Brain pericyte (primary cell): Measurements from ENCODE around the gene ATP6AP1.
"Not testable (repeated sequence)": the region's sequence is repeated elsewhere in the genome, so short reads cannot be mapped to it uniquely, and the experiment has no call there.

Experiments used
- DNase-seq: peaks from one replicate; pipeline ENCODE4 v3.0.0-alpha.2; 2012; ENCODE audit warnings: low read depth, low spot score

ATP6AP1 gene

DNA sequence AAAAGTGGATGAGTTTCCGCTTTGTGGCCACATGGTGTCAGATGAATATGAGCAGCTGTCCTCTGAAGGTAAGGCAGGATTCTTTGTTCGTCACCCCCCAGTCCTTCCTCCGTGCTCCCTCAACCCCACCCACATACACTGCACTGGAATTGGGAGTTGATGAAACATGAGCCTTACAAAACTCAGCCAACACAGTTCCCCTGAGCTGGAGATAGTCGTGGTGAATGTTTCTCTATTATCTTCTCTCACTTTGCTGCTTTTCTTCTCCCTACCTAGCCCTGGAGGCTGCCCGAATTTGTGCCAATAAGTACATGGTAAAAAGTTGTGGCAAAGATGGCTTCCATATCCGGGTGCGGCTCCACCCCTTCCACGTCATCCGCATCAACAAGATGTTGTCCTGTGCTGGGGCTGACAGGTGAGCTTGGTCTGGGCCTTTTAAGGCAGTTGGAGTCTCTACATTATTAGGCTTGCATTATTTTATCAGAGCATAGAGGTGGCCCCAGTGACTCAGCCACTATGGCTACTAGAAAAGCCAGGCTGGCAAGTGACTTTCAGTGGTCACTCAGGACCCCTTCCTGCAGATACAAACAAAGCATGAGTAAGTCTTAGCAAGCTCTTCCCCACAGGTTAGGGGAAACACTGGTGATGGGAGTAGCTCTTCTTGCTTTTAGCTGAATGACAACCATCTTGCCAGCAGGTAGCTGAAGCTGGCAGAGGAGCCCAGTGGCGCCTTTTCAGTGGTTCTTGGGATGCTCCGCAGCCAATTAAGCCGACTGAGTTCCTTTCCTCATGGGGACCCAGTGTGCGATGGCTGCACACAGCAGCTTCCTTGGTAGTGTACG, 28.7 kb upstream of the ATP6AP1 start:
- no peak for DNase-seq

GRCh38 chrX:154400369-154400817, 28.1 kb upstream of the ATP6AP1 start:
- DNase-seq, result not testable (repeated sequence)

DNA sequence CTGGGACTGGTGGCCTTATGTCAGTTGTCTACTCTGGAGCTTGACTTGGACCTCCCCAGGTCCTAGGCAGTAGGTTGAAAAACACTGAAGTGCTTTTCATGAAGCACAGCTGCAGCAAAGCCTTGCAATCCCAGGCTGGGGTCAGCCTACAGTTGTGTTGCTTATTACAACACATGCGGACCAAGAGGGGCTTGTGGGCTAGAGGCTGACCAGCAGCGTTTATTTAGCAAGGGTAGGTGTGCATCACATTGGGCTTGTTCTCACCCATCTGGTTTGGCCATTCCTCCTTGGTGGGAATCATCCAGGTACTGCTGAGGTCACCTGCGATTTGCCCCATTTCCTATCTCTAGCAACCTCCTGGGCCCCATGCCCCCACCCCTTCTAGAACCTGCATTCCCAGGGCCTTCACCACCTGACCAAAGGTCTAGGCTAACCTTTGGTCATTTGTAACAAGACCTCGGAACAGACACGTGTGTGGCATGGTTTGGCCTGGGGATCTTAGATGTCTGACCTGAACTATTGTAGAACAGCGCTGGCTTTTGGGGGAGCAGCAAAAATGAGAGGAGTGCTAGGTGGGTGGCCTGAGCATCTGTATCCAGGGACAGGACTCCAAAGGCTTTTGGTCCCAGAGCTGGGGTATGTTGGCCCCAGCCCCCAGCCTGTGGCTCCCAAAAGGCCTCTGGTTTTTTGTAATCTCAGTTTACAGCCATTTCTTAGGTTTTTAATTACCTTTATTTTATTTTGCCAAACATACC, 27.3 kb upstream of the ATP6AP1 start:
- DNase-seq, result no peak

DNA sequence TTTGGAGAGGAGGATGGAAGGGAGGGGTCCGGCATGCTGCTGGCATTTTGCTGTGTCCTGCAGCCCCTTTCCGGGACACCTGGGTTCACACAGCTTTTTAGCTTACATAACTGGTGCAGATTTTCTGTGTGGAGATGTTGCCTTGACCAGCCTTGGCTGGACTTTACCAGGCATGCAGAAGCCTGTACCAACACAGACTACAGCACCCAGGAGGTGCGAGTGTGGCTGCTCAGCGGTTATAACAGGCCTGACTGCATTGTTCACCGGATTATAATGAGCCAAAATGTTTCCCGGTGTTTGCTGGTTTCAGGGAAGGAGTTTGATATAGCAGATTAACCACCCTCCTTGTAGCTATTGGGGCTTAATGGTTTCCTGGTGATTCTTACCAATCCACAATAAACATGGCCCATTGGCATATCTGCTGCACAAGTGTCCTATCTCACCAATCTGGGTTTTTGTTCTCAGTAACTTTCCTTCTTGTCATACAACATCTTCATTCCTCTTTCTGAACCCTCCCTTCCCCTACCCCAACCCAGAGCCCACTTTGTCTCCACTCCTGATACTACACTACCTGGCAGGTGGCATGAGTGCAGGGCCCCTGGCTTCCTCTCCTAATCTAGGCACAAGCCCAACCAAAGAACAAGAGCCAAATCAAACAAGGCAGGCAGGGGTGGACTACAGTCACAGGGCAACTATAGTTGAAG, 26.4 kb upstream of the ATP6AP1 start:
- DNase-seq, result no peak

- no peak for DNase-seq
Observed at GRCh38 chrX:154402622-154403127, 25.8 kb upstream of the ATP6AP1 start.

- no peak for DNase-seq
Observed at GRCh38 chrX:154403192-154403591, 25.3 kb upstream of the ATP6AP1 start.

DNA sequence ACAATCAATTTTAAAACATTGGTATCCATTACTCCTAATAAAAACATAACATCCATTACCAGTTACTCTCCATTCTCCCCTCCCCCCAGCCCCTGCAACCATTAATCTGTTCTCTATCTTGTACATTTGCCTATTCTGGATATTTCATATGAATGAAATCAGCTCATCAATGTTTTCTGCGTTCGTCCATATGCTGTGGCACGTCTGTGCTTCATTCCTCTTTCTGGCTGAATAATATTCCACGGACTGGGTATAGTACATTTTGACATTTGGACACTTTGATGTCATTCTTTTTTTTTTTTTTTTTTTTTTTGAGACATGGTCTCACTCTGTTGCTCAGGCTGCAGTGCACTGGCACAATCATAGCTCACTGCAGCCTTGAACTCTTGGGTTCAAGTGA, 24.6 kb upstream of the ATP6AP1 start:
- no peak for DNase-seq

- no peak for DNase-seq
Observed at GRCh38 chrX:154404625-154405192, 23.8 kb upstream of the ATP6AP1 start.

DNA sequence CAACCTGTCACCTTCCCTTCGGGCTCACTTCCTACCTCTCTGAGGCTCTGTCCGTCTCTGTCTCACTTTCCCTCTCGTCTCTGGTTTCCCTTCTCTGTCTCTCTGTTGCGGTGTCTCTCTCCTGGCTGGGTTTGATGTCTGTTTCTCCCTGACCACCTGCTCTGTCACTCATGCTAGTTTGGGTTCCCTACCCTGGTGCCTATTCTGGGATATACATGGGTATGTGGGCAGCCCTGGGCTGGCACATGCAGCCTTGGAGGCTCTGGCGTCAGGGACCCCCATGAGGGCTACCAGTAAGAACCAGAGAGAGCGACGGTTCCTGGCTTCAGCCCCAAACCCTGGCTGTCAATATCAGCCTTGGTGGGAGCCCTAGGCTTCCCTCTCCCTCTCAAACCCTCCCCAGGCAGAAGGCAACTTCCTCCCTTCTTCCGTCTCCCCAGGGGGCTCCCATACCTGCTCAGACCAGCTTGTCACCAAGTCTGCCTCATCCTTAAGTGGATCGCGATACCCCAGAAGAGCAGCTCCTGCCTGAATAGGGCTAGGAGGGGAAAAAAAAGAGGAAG, 19.7 kb upstream of the ATP6AP1 start:
- no peak for DNase-seq

GRCh38 chrX:154409222-154409871, 19.1 kb upstream of the ATP6AP1 start, which contains the start of gene DNASE1L1:
Gene DNASE1L1, minus strand, starts transcription at chrX:154409254. Its CDS starts 3,686 bp downstream, at chrX:154405568.
- DNase-seq, result no peak

DNA sequence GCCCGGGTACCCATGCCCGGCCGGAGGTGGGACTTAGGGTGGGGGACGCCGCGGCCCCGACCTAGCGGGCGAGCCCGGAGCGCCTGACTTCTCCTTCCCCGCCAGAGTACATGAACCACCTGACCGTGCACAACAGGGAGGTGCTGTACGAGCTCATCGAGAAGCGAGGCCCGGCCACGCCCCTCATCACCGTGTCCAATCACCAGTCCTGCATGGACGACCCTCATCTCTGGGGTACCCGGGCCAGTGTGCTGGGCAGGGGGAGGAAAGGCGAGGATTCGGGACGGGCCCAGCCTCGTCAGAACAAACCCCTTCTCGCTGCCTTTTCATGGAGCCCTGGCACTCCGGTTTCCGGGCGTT, 16.5 kb upstream of the ATP6AP1 start:
- no peak for DNase-seq

GRCh38 chrX:154412468-154412867, 16.0 kb upstream of the ATP6AP1 start:
- no peak for DNase-seq

DNA sequence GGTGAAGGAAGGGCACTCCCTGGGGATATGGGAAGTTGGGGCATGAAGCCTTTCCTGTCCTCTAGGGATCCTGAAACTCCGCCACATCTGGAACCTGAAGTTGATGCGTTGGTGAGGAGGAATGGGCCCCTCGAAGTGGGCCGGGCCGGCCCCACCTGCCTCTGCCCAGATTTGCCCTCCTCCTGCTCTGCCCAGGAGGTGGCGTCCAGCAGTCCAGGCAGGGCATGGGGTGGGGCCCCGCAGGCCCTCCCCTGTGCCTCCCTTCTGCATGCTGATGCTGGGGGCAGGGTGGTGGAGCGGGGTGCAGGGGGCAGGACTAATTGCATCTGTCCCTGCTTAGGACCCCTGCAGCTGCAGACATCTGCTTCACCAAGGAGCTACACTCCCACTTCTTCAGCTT, 15.3 kb upstream of the ATP6AP1 start:
- DNase-seq, result no peak

DNA sequence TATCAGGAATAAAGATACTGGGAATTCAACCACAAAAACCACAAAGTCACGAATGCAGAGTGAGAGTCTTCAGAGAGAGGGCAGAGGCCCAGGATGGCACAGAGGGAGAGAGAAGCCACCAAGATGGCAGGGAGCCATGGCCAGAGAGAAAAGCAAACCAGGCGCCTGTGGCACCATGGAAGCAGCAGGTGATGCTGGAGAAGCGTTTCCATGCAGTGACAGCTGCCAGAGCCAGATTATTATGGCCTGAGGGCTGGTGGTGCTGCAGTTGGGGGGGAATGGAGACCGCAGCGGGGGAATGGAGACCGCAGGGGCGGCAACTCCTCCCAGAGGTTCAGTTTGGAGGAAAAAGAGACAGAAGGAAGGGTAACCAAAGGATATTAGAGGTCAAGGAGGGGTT, 11.3 kb upstream of the ATP6AP1 start:
- no peak for DNase-seq

GRCh38 chrX:154419189-154419588, 9.3 kb upstream of the ATP6AP1 start:
- DNase-seq, result no peak

GRCh38 chrX:154419688-154420401, 8.6 kb upstream of the ATP6AP1 start:
- DNase-seq, result no peak

DNA sequence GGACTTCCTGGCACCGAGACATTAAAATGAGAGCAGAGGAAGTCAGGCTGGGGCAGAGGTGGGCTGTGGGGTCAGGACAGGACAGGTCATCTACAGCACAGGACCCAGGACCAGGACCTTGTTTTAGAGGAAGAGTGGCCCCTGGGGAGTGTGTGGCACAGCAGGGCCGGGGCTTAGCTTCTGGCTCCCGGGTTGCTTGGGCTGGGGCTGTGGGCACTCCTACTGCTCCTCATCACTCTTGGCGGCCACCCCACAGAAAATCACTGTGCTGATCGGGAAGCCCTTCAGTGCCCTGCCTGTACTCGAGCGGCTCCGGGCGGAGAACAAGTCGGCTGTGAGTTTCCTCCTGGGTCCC, 8.1 kb upstream of the ATP6AP1 start:
- no peak for DNase-seq

DNA sequence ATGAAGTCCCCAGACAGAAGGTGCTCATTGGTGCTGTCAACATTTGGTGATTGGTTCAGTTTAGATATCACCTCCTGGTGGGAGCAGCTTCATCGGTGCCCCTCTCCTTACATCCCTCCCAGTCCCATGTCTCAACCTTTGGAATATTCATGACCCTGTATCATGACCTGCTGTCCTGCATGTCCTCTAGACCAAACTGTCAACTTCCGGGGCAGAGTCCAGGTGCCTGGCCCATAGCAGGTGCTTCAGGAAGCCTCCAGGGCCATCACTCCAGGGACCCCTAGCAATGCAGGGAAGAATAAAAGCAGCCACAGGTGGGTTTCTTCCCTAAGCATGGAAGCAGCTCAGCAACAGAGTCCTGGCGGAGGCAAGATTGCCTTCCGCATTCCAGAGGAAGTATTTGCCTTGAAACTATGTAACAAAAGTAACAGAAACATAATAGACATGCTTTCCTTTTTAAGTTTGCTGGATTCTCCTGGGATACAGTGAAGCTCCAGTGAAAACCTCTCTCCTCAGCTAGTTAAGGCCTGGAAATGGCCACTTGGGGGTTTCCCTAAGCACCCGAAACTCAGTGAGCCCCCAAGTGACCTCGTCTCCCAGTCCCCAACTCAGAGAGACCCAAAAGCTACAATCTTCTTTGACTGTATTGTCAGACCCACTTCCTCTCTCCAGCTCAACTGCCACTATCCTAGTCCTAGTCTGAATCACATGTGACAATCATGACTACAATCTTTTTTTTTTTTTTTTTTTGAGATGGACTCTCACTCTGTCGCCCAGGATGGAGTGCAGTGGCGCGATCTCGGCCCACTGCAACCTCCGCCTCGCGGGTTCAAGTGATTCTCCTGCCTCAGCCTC, 1.3 kb upstream of the ATP6AP1 start:
- no peak for DNase-seq

- DNase-seq, result no peak
Observed at GRCh38 chrX:154429711-154430110, 1.2 kb downstream of the ATP6AP1 start.
